HG02840 (cell line): ENCODE measurements around the gene RASGEF1C.

Source experiments
- ATAC-seq: cut with Tn5 transposase; IDR thresholded peaks from one replicate; pipeline ENCODE4 v1.9.1; 2021; ENCODE audit warnings: mild to moderate bottlenecking, moderate library complexity, moderate number of reproducible peaks; ENCODE audit not compliant: unreplicated experiment, low FRiP score

Gene RASGEF1C

GRCh38 chr5:180138976-180139730 lies 69.9 kb downstream of the RASGEF1C start:
- no peak for ATAC-seq

- no peak for ATAC-seq
Measured at GRCh38 chr5:180138214-180138975, 70.6 kb downstream of the RASGEF1C start.

- ATAC-seq: no peak
Measured at GRCh38 chr5:180137401-180138213, 71.4 kb downstream of the RASGEF1C start.

GRCh38 chr5:180136630-180137381 lies 72.2 kb downstream of the RASGEF1C start:
- ATAC-seq: no peak

GRCh38 chr5:180135967-180136629 lies 72.9 kb downstream of the RASGEF1C start:
- ATAC-seq: no peak

GRCh38 chr5:180135128-180135955 lies 73.7 kb downstream of the RASGEF1C start:
- no peak for ATAC-seq

- ATAC-seq: no peak
Measured at GRCh38 chr5:180133971-180134508, 75.0 kb downstream of the RASGEF1C start.

- no peak for ATAC-seq
Measured at GRCh38 chr5:180133551-180133950, 75.5 kb downstream of the RASGEF1C start.

GRCh38 chr5:180133060-180133459 lies 76.0 kb downstream of the RASGEF1C start:
- ATAC-seq: no peak

GRCh38 chr5:180130876-180131740 lies 77.9 kb downstream of the RASGEF1C start:
- ATAC-seq: no peak

GRCh38 chr5:180130291-180130869 lies 78.6 kb downstream of the RASGEF1C start:
- ATAC-seq: no peak

- ATAC-seq: no peak
Measured at GRCh38 chr5:180129291-180130190, 79.5 kb downstream of the RASGEF1C start.

- ATAC-seq: no peak
Measured at GRCh38 chr5:180128671-180129261, 80.2 kb downstream of the RASGEF1C start.

GRCh38 chr5:180127682-180128670 lies 81.0 kb downstream of the RASGEF1C start:
- ATAC-seq: no peak
